GM18909 (cell line): Measurements from ENCODE around the gene LECT2.

Experiments
- ATAC-seq: cut with Tn5 transposase; IDR thresholded peaks from one replicate; pipeline ENCODE4 v1.9.1; 2021; ENCODE audit warnings: mild to moderate bottlenecking; ENCODE audit not compliant: unreplicated experiment, poor library complexity

Gene LECT2

DNA sequence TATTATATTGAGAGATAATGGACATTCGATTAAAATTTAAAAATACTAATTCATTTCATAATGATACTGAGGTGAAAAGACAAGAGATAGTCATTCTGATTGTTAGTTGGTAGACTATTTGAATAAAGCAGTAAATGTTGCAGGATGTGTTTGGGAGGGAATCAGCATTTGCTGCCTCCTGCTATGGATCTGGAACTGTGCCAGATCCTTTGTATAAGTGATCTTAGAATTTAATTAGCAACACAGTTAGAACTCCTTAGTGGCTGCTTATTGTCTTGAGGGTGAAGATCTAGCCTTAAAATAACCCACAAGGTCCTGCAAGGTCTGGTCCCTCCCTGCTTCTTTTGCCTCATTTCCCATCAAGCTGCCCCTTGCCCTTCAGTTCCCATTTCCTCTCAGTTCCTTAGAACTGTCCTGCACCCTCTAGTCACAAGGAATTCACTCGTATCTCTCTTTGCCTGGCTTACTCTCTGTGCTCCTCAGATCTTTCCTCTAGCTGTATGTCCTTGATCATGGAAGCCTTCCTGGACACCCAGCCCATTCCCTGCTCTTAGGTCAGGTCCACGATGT, 12.5 kb downstream of the LECT2 start:
- no peak for ATAC-seq

DNA sequence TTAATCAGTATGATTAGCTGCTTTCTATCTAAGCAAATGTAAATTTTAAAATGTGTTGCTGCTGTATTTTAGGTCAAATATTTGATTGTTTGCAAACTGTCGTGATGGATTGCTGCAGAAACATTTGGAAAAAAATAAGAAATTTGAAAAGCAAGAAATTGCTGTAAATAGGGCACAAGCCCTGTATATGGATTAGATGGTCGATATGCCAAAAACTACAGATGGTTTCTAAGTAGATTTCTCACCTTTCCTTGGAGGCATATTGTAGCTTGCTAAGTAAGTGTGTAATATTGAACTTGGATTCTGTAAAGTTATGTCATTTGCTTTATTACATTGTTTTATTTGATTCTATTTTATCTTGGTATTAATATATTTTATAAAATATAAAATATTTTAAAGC, 13.1 kb downstream of the LECT2 start:
- no peak for ATAC-seq

DNA sequence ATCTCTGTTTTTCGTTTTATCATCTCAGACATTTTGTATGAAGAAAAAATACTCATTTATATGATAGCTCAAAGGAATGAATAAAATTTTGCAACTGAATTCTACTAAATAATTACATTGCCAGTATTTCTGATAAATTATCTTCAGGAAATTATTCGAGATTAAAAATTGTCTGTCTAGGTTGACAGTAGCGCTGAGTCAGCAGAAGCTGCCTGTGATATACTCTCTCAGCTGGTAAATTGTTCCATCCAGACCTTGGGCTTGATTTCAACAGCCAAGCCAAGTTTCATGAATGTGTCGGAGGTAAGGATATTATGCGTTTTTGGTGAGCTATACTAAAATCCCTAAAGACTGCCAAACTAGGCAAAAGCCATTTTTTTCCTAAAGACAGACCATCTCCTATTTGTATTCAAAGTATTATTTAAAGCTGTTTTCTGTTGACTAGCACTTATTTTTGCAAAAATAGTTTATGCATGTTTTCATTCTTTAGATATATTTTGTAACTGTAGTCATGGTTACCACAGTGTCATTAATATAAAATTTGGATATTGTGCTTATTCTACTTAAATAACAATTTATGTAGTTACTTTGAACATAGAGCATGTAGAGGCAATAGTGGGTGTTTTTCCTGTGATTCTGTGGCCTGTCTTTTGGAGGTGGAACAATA, 17.4 kb downstream of the LECT2 start:
- no peak for ATAC-seq

DNA sequence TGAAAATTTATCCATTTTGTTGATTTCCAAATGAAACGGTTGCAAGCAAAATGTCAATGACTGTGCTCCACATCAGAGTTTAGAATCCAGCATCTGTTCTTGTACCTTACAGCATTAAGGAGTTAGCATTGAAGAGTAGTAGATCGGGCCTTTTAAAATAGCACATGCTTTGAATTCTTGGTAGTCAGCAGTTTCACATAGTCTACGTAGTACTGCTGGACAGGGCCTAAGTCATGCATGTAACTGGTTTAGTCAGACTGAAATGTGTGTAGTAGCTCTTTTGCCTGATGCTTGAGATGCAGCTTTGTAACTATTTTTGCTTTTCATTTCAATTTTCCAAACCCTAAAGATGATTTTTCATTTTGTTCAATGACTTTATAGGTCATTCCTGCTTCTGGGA, 19.8 kb downstream of the LECT2 start:
- ATAC-seq: no peak

DNA sequence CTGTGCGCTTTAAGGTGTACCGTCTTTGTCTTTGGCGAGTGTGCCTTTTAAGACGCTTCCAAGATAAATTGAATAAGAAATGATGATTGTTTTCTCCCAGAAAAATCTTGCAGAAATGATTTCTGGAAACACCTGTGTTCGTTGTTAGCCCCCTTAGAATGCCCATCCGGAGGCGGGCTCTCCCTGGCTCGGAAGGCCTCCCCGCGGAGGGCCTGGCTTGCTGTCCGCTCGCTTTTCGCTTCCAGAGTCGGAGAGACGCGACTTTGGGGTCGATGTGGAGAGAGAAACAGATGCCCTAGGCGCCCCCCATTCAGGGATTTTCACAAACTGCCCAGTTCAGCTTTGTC, 23.9 kb downstream of the LECT2 start:
- no peak for ATAC-seq

DNA sequence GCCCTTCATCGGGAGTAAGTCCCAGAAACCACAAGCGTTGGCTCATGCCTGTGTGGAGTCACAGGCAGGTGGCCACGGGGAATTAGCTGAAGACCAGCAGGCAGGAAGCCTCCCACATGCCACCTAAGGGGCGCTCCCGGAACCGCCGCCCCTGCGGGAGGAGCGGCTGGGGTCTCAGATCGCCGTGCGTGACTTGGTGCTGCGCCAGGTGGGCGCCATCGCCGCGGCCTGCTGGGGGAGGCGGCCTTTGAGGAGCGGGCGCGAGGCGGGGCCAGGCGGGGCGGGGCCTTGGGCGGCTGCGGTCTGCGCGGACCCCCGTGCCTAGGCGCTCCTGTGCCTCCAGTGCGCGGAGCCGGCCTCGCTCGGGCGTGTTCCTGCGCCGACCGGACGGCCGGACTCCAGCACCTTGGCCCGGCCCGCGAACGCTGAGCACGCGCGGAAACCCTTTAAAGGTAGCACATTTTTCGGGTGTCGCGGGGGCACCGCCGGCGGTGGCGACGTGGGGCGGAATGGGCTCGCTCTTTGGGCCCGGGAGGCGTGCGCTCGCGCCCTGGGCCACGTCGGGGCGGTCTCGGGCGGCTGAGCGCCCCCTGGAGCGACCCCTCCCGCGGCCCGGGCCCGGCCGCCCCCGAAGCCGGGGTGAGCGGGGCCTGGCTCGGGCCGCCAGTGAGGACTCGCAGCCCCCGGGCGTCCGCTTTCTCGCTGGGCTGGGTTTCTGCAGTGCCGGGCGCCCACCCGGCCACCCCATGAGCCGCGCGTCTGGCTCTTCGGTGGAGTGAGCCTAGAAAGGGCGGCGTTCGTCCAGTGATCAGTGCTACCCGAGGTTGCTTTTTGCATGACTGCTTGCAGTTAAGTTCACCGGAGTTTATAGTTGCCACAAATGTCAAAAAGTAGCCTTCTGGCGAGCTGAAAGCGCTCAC, 24.5 kb downstream of the LECT2 start:
- ATAC-seq: no peak

DNA sequence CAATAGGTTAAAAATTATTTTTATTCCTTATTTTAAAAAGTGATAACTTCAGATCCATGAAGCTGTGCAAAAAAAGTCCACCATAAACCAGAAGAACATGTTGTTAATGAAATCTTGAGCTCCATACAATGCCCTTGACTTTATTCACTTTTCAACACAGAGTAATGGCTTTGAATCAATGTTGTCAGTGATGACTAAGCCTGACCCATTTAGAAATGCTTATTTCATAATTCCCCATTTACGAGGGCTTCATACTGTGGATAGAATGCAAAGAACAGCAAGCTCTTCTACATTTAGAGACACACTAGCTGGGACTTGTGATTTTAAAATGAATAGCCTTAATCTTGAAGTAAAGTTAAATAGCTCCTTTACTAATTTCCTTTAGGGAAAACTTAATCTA, 33.4 kb downstream of the LECT2 start:
- no peak for ATAC-seq

DNA sequence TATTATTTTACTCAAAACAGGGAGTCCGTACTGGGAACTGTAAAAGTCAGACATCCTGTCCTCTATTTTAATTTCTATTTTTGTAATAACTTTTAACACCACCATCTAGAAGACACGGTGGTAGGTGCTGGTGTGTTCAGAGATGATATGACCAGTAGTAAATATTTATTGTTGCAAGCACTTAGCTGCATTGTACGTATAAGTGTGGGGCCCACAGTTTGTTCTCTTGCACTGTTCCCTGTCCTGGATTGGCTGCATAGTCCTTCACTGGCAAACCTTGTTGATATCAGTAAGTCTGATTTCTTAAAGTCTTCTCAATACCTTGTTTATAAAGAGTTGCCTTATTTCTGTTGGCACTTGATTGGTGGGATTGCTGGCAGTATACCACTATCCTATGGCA, 34.6 kb downstream of the LECT2 start:
- no peak for ATAC-seq

DNA sequence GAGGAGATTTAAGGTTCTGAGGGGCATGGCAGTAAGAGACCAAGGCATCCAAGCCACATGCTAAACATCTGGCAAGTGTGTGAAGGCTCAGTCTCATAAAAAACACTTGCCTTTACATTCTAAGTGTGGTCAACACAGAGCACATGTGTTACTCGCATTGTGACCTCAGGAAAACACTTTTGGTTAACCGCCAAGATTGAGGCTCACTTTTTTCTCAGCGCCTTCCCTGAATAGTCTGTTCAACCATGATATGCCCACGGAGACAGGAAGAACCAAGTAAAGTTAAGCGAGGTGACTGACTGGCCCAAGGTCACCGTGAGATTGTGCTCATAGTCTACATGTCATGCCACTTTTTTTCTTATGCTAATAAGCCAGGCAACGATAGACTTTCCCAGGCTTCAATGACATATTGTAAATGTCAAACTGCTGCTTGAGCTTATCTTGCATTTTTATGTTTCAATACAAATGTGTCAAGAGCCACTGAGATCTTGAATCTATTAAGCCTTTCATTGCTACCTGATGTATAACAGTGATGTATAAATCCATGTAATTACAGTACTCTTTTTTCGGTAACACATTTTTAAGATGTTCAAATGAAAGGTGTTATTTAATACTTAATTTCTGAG, 38.0 kb downstream of the LECT2 start:
- no peak for ATAC-seq

DNA sequence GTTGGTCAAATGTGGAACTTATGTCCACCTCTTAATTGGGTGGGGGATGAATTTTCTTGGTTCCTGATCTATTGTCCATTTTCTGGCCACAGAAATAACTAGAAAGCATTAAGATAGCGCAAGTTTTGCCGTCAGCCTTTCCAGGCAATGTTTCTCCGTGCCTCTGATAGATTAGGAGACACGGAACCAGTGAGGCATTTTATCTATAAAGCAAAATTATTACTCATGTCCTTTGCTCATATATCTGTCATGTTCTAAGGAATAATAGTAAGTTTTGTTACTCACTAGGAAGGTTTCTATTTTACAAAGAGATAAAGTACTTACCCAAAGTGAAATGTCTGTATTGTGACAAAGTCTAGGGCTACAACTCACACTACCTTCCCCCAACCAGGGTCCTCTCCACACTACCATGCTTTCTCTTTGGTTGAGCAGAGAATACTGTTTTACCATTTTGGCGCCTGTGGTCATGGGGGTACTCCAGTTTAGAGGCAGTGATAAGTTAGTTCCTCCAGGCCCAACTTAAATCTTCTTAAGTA, 39.2 kb downstream of the LECT2 start:
- ATAC-seq: no peak

DNA sequence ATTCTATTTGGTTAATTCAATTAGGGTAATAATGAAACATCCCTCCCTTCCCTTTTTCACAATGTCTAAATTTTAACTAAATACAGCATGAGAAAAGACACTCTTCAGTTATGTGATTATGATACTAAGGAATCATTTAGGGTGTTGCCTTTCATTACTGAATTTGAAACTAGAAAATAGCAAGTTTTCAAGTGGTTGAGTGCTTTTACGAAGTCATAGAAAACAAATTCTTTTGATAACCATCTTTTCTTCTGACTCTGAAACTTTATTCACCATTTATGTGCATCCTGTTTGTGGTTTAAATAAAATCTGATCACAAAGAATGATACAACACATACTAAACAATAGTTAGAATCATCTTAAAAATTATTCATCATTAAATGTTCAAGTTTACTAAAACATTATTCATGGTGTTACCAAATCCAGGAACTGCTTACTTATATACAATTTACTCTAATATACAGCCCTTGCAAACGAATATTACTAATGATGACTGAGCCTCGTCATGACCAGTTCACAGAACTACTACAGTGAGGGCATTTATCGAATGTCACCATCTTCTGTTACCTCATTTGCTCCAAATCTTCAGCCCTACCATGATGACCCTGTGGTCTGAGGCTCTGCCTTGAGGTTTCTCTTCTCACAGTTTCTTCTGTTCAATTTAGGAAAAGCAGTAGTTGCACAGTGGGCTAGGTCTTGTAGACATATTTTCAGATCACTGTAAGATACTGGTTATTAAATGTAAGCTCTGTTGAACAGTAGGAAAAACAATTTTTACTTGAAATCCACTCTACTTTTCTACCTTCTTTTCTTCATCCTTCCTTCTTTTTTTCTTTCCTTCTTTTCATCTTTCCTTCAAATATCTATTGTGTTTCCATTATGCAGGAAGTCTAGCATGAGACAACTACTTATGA, 40.8 kb downstream of the LECT2 start:
- no peak for ATAC-seq

DNA sequence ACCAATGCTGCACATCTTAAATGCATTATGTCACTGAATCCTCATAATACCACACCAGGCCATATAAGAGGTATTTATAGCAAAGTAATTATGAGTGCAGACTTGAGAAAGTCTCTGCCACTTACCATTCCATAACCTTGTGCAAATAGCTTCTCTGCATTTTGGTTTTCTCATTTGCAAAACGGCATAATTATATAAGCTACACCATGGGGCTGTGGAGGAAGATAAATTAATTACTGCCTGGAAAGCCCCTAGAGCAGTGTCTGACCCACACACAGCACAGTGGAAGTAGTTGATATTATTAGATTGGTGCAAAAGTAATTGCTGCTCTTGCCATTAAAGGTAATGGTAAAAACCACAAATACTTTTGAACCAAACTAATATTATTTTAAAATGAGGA, 49.6 kb downstream of the LECT2 start:
- ATAC-seq: no peak

DNA sequence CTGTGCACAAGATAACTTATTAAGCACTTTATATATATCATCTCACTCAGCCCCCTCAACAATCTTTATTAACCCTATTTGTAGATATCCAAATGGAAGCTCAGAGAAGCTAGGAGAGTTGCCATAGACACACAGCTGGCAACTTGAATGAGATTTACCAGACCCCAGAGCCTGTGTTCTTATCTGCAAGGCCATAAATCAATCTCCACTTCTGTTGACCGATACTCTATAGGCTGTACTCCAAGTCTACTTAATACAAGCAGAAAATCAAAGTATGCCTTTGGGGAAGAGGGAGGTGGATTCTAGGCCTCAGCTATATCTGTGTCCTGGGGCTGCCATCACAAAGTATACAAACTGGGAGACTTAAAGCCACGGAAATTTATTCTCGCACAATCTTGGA, 53.1 kb downstream of the LECT2 start:
- ATAC-seq: no peak

DNA sequence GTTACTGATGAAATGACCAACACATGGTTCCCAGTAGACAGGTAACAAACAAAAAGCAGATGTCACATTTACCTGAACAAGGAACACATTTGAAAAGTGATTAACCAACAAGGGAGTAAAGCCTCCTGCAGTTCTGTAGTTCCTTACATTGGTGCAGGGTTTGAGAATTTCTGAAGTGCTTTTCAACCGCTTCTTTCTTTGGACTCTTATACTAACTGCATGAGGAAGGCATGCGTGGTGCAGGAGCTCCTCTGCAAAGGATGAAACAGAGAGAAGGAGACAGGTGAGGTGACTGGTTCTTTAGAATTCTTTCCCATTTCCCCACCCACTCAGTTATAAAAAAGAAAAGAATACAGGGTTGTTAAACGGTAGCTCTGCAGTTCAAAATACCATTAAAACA, 54.5 kb downstream of the LECT2 start:
- no peak for ATAC-seq

DNA sequence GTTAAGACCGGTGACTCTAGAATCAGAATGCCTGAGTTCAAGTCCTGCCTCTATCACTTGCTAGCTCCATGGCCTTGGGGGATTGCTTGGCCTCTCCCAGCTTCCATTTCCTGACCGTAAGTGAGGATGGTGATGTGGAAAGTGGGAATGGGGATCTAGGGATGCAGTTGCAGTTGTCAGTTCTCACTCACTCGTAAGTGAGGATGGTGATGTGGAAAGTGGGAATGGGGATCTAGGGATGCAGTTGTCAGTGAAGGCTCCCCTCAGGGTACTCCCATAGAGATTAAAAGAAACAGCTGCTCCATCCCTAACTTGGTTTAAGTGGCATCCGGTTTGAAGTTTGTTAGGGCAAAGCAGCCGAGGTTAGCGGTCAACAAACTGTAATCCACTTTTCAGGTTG, 56.1 kb downstream of the LECT2 start:
- no peak for ATAC-seq
